HCT116 (cell line): Measurements from ENCODE around the gene MLPH. TPM values are rescaled to one million over a fixed set of nuclear protein-coding genes. Genes with fewer than 3 reads are reported as not detected.

Experiments used
- ATAC-seq: fragments of 200-7000 bp; cut with Tn5 transposase; 2 replicates; pipeline ENCODE4 v1.9.1; 2020; ENCODE audit warnings: mild to moderate bottlenecking, moderate library complexity
- BruUV-seq: library from RNA; stranded (reverse); fragments of 400-500 nt; replicated peaks from 2 replicates; lab custom pipeline; 2021; lab: Mats Ljungman, UMichigan
- CTCF ChIA-PET: fragments of 300-600 bp; sonication (Branson Sonifier 250); formaldehyde crosslinking; loops from one replicate; lab custom pipeline; 2021; ENCODE audit warnings: antibody characterized with exemption; lab: Charles Lee
- POLR2A ChIA-PET: fragments of 300-600, 350-600 bp; sonication (Branson Sonifier 250); formaldehyde crosslinking; loops from one replicate; lab custom pipeline; 2021; ENCODE audit warnings: antibody characterized with exemption; lab: Charles Lee
- RAD21 ChIA-PET, 2 experiments: fragments of 300-600 bp; sonication (Branson Sonifier 250); formaldehyde crosslinking; loops; one replicate each; lab custom pipeline; 2023; ENCODE audit warnings: low total read pairs in 2 of 2; ENCODE audit not compliant: uncharacterized antibody in 2 of 2, unreplicated experiment in 2 of 2, low non-redundant PET in 1 of 2; lab: Charles Lee
- DNase-seq: peaks from one replicate; pipeline ENCODE4 v3.0.0-alpha.2; 2010; ENCODE audit warnings: low read depth, low spot score
- H2AFZ ChIP-seq: fragments of 200-600 bp; shearing (Covaris generic), sonication (generic); 2 replicates; pipeline ENCODE4 v1.6.1; 2017; ENCODE audit warnings: low read depth, mixed run types, mixed read lengths, antibody characterized with exemption, low read length; ENCODE audit not compliant: poor library complexity, severe bottlenecking
- H3K27ac ChIP-seq: 2 replicates; pipeline ENCODE4 v1.5.1; 2012; ENCODE audit warnings: low read depth, low read length
- H3K27me3 ChIP-seq: fragments of 200-600 bp; sonication (generic); 2 replicates; pipeline ENCODE4 v1.6.1; 2016; ENCODE audit warnings: mixed run types, low read length, mixed read lengths; ENCODE audit not compliant: insufficient read depth
- H3K36me3 ChIP-seq, 2 experiments: fragments of 200-500 bp in 1 of 2; fragments of 200-600 bp in 1 of 2; sonication (Bioruptor generic) in 1 of 2; sonication (generic) in 1 of 2; 2 replicates each; pipeline versions ENCODE4 v1.5.1 to v1.6.1; 2014 to 2016; ENCODE audit warnings: low read length in 2 of 2, inconsistent platforms in 1 of 2, mixed read lengths in 1 of 2, mixed run types in 1 of 2; ENCODE audit not compliant: insufficient read depth in 2 of 2, control insufficient read depth in 1 of 2
- H3K4me1 ChIP-seq, 2 experiments: fragments of 200-600 bp in 1 of 2; sonication (generic) in 1 of 2; 2 replicates each; pipeline versions ENCODE4 v1.5.1 to v1.6.1; 2012 to 2017; ENCODE audit warnings: low read length in 2 of 2, inconsistent platforms in 1 of 2, mild to moderate bottlenecking in 1 of 2, mixed read lengths in 1 of 2, mixed run types in 1 of 2, moderate library complexity in 1 of 2; ENCODE audit not compliant: insufficient read depth in 2 of 2, control insufficient read depth in 1 of 2
- H3K4me2 ChIP-seq: fragments of 200-600 bp; sonication (generic); 2 replicates; pipeline ENCODE4 v1.6.1; 2017; ENCODE audit warnings: mixed run types, low read length, mixed read lengths
- H3K4me3 ChIP-seq, 2 experiments: fragments of 200-600 bp in 1 of 2; sonication (generic) in 1 of 2; replicated peaks in 1 of 2; 2 replicates each; pipeline ENCODE4 v1.5.1; 2011 to 2016; ENCODE audit warnings: low read length in 2 of 2, control low read depth in 1 of 2, low read depth in 1 of 2, mild to moderate bottlenecking in 1 of 2, mixed read lengths in 1 of 2, mixed run types in 1 of 2
- H3K79me2 ChIP-seq: fragments of 200-600 bp; sonication (generic); 2 replicates; pipeline ENCODE4 v1.6.1; 2017; ENCODE audit warnings: mild to moderate bottlenecking, mixed run types, low read length, moderate library complexity, mixed read lengths; ENCODE audit not compliant: insufficient read depth
- H3K9ac ChIP-seq: fragments of 200-600 bp; sonication (generic); 2 replicates; pipeline ENCODE4 v1.6.1; 2016; ENCODE audit warnings: low read length, mixed read lengths
- H3K9me2 ChIP-seq: fragments of 200-600 bp; sonication (generic), shearing (Covaris generic); 2 replicates; pipeline ENCODE4 v1.6.1; 2017; ENCODE audit warnings: mixed run types, mild to moderate bottlenecking, moderate library complexity; ENCODE audit not compliant: insufficient read depth
- H3K9me3 ChIP-seq, 2 experiments: fragments of 200-500 bp in 1 of 2; fragments of 200-600 bp in 1 of 2; sonication (Bioruptor generic) in 1 of 2; sonication (generic) in 1 of 2; 2 replicates each; pipeline ENCODE4 v1.6.1; 2014 to 2017; ENCODE audit warnings: low read length in 2 of 2, mixed read lengths in 2 of 2, inconsistent platforms in 1 of 2, low read depth in 1 of 2, mild to moderate bottlenecking in 1 of 2, mixed run types in 1 of 2, moderate library complexity in 1 of 2; ENCODE audit not compliant: control insufficient read depth in 1 of 2, insufficient read depth in 1 of 2
- H4K20me1 ChIP-seq: fragments of 200-600 bp; sonication (generic), shearing (Covaris generic); 2 replicates; pipeline ENCODE4 v1.6.1; 2017; ENCODE audit warnings: mixed run types, mild to moderate bottlenecking, moderate library complexity; ENCODE audit not compliant: insufficient read depth
- CEBPB ChIP-seq: IDR thresholded peaks from 2 replicates; pipeline ENCODE4 v1.6.1; 2012; ENCODE audit warnings: low read depth
- EGR1 ChIP-seq: IDR thresholded peaks from 2 replicates; pipeline ENCODE4 v1.6.1; 2012; ENCODE audit warnings: low read depth
- ELF1 ChIP-seq: IDR thresholded peaks from 2 replicates; pipeline ENCODE4 v1.6.1; 2012; ENCODE audit warnings: low read depth, borderline replicate concordance
- EZH2 ChIP-seq: fragments of 200-600 bp; sonication (generic); IDR thresholded peaks from 2 replicates; pipeline ENCODE4 v1.6.1; 2017; ENCODE audit warnings: antibody characterized with exemption, mixed run types
- EZH2phosphoT487 ChIP-seq: fragments of 200-600 bp; IDR thresholded peaks from 2 replicates; pipeline ENCODE4 v1.6.1; 2018; ENCODE audit warnings: antibody characterized with exemption, borderline replicate concordance
- JUND ChIP-seq: IDR thresholded peaks from 2 replicates; pipeline ENCODE4 v1.6.1; 2012
- POLR2A ChIP-seq: IDR thresholded peaks from 2 replicates; pipeline ENCODE4 v1.7.0; 2011; ENCODE audit warnings: borderline replicate concordance; ENCODE audit not compliant: insufficient read depth, insufficient read length; ENCODE audit errors: extremely low read depth
- POLR2AphosphoS5 ChIP-seq: IDR thresholded peaks from 2 replicates; pipeline ENCODE4 v1.6.1; 2011; ENCODE audit warnings: mild to moderate bottlenecking, low read depth, low read length, moderate library complexity
- RAD21 ChIP-seq: IDR thresholded peaks from 2 replicates; pipeline ENCODE4 v1.6.1; 2012; ENCODE audit warnings: low read depth, mild to moderate bottlenecking
- REST ChIP-seq: IDR thresholded peaks from 2 replicates; pipeline ENCODE4 v1.6.1; 2012; ENCODE audit warnings: low read depth
- SIN3A ChIP-seq: IDR thresholded peaks from 2 replicates; pipeline ENCODE4 v1.6.1; 2012; ENCODE audit warnings: low read depth
- SRF ChIP-seq: IDR thresholded peaks from 2 replicates; pipeline ENCODE4 v1.6.1; 2012; ENCODE audit warnings: low read depth
- TCF7L2 ChIP-seq: IDR thresholded peaks from 2 replicates; pipeline ENCODE4 v1.7.0; 2011; ENCODE audit warnings: borderline replicate concordance, inconsistent platforms; ENCODE audit not compliant: insufficient read depth, insufficient read length; ENCODE audit errors: extremely low read depth
- ZBTB33 ChIP-seq: IDR thresholded peaks from 2 replicates; pipeline ENCODE4 v1.6.1; 2011; ENCODE audit warnings: mild to moderate bottlenecking, low read length, moderate library complexity; ENCODE audit not compliant: insufficient replicate concordance; ENCODE audit errors: extremely low read depth
- ZFX ChIP-seq: fragments of 450-650 bp; IDR thresholded peaks from 2 replicates; pipeline ENCODE4 v1.6.1; 2017
- ZNF274 ChIP-seq: fragments of 200-500 bp; sonication (Bioruptor generic); IDR thresholded peaks from 2 replicates; pipeline ENCODE4 v1.6.1; 2014; ENCODE audit warnings: mild to moderate bottlenecking, low read depth, low read length, inconsistent platforms
- intact Hi-C: fragments of 100-400 bp; cut with micrococcal nuclease; formaldehyde crosslinking; loops from 2 replicates; pipeline ENCODE4 v1.10.0; 2022
- total RNA-seq: library from RNA; stranded (reverse); gene quantifications from one replicate; pipeline ENCODE4 v1.2.1, GENCODE V29; 2021; ENCODE audit not compliant: unreplicated experiment
- TF ChIP-seq, protein P1 (sequence below): IDR thresholded peaks from 2 replicates; pipeline ENCODE4 v1.6.1; 2012
- TF ChIP-seq, protein P2 (sequence below): IDR thresholded peaks from 2 replicates; pipeline ENCODE4 v1.6.1; 2012

The MLPH gene
- total RNA-seq, 1 experiment from 2014 or later, result 81.4 TPM

DNA sequence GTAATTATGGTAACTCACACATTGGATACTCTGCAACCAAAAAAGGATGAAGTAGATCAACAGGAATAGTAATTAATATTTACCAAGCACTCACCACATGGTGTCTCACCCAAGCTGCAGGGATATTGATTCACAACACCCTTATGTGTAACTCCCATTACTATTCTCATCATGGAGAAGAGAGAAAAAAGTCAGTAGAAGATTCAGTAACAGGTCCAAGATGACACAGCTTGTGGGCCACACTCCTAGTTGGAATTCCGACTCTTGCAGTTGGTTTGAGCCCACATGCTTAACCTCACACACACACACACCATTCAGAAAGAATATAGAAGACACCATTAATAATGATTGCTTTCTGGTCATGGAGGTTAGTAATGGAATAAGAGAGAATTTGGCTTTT, 1.7 kb upstream of the MLPH start:
- Histone ChIP-seq H3K36me3 (peaks cover 0 to 7% of the 10 kb centered on the region in 2 experiments; a peak in 2 of 4 replicates), H3K4me1 (peaks cover 30 to 66% of the 10 kb centered on the region in 2 experiments), H4K20me1 (no peaks in the 10 kb centered on the region), H3K9me2 (no peaks in the 10 kb centered on the region), H3K27me3 (no peaks in the 10 kb centered on the region), H3K79me2 (peaks cover 32% of the 10 kb centered on the region), H3K9ac (no peak overlapping the region), H3K27ac (no peak overlapping the region), H3K4me2 (no peak overlapping the region), H2AFZ (peak overlapping the region; percentile 5), H3K9me3 (peaks cover 0 to 5% of the 10 kb centered on the region in 2 experiments; a peak in 1 of 4 replicates), H3K4me3 (no peak overlapping the region)
- ChIA-PET POLR2A (no interaction called here), RAD21 (no interaction called here), CTCF (interaction anchor here (1.0 kb wide), 1 partner anchor 10 kb away, joined by 5 read pairs; no protein-coding TSS in a partner anchor)
- DNase-seq, result no peak
- intact Hi-C loops, result no loop called here
- TF ChIP-seq POLR2A (no peak), REST (no peak), EZH2 (no peak), SRF (no peak), TCF7L2 (no peak), ZBTB33 (no peak), ZNF274 (no peak), SIN3A (no peak), RAD21 (no peak), ZFX (no peak), JUND (no peak), ELF1 (no peak), EGR1 (no peak), EZH2phosphoT487 (no peak), CEBPB (no peak), POLR2AphosphoS5 (no peak)
- TF ChIP-seq, protein P1, sequence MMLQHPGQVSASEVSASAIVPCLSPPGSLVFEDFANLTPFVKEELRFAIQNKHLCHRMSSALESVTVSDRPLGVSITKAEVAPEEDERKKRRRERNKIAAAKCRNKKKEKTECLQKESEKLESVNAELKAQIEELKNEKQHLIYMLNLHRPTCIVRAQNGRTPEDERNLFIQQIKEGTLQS, result no peak
- TF ChIP-seq, protein P2, sequence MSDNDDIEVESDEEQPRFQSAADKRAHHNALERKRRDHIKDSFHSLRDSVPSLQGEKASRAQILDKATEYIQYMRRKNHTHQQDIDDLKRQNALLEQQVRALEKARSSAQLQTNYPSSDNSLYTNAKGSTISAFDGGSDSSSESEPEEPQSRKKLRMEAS, result no peak
- ATAC-seq, result no peak
- BruUV-seq, result no TSS peak
